NCI-H1417 (cell line): ENCODE measurements around the gene NRG3.

Experiments used
- DNase-seq, 3 experiments: peaks; one replicate each; lab custom pipeline; 2025; lab: John Stamatoyannopoulos, UW

Gene NRG3

GRCh38 chr10:82821043-82821442, 946.0 kb downstream of the NRG3 start:
- no peak for DNase-seq

- no peak for DNase-seq
Observed at GRCh38 chr10:82826132-82826531, 951.1 kb downstream of the NRG3 start.

- no peak for DNase-seq
Observed at GRCh38 chr10:82827901-82828300, 952.9 kb downstream of the NRG3 start.

GRCh38 chr10:82847242-82847641, 972.2 kb downstream of the NRG3 start:
- no peak for DNase-seq

- no peak for DNase-seq
Observed at GRCh38 chr10:82850191-82850590, 975.2 kb downstream of the NRG3 start.

GRCh38 chr10:82856957-82857613, 982.1 kb downstream of the NRG3 start:
- DNase-seq, result no peak

GRCh38 chr10:82861889-82862288, 986.9 kb downstream of the NRG3 start:
- DNase-seq, result no peak

- no peak for DNase-seq
Observed at GRCh38 chr10:82865366-82865765, 990.4 kb downstream of the NRG3 start.

- no peak for DNase-seq
Observed at GRCh38 chr10:82866424-82867020, 991.5 kb downstream of the NRG3 start.

- DNase-seq, result no peak
Observed at GRCh38 chr10:82867056-82867455, 992.1 kb downstream of the NRG3 start.

GRCh38 chr10:82874671-82875070, 999.7 kb downstream of the NRG3 start:
- DNase-seq, result no peak

- no peak for DNase-seq
Observed at GRCh38 chr10:82880776-82881290, 1005.8 kb downstream of the NRG3 start.

GRCh38 chr10:82882722-82883121, 1007.7 kb downstream of the NRG3 start:
- no peak for DNase-seq

- DNase-seq, result no peak
Observed at GRCh38 chr10:82883603-82884002, 1008.6 kb downstream of the NRG3 start.

- DNase-seq, result peak in 1 of 3 experiments; percentile 64
Observed at GRCh38 chr10:82887488-82887887, 1012.5 kb downstream of the NRG3 start.

- DNase-seq, result no peak
Observed at GRCh38 chr10:82888809-82889455, 1013.9 kb downstream of the NRG3 start.

- no peak for DNase-seq
Observed at GRCh38 chr10:82889728-82890127, 1014.7 kb downstream of the NRG3 start.

- no peak for DNase-seq
Observed at GRCh38 chr10:82890573-82890972, 1015.6 kb downstream of the NRG3 start.

GRCh38 chr10:82908096-82908495, 1033.1 kb downstream of the NRG3 start:
- no peak for DNase-seq

- no peak for DNase-seq
Observed at GRCh38 chr10:82908751-82909150, 1033.8 kb downstream of the NRG3 start.

- no peak for DNase-seq
Observed at GRCh38 chr10:82910301-82910700, 1035.3 kb downstream of the NRG3 start.

- no peak for DNase-seq
Observed at GRCh38 chr10:82914655-82915136, 1039.7 kb downstream of the NRG3 start.

- no peak for DNase-seq
Observed at GRCh38 chr10:82916941-82917340, 1041.9 kb downstream of the NRG3 start.
